A172 (cell line): ENCODE measurements around the gene GUCY2F. TPM values are rescaled to one million over a fixed set of nuclear protein-coding genes. Genes with fewer than 3 reads are reported as not detected.

ENCODE experiments used
- DNase-seq: peaks from one replicate; pipeline ENCODE4 v3.0.0-alpha.2; 2015; ENCODE audit warnings: low spot score
- total RNA-seq: library from RNA; depleted of rRNA; stranded (reverse); fragments of >200 nt; shearing (Covaris generic); gene quantifications from 2 replicates; pipeline ENCODE4 v1.2.3, GENCODE V29; 2014; rRNA removed

The GUCY2F gene
- not detected in 2 replicates for total RNA-seq

GRCh38 chrX:109481986-109482385 lies at the start of gene GUCY2F:
Gene GUCY2F (minus strand): TSS chrX:109482086. CDS start chrX:109475936, 6,150 bp downstream.
- no peak for DNase-seq

DNA sequence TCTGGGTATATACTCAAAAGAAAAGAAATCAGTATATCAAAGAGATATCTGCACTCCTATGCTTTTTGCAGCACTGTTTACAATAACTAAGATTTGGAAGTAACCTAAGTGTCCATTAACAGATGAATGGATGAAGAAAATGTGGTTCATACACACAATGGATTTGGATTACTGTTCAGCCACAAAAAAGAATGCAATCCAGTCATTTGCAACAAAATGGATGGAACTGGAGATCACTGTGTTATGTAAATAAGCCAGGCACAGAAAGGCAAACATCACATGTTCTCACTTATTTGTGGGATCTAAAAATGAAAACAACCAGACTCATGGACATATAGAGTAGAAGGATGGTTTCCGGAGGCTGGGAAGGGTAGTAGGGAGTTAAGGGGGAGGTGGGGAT lies 37.1 kb upstream of the GUCY2F start:
- no peak for DNase-seq

DNA sequence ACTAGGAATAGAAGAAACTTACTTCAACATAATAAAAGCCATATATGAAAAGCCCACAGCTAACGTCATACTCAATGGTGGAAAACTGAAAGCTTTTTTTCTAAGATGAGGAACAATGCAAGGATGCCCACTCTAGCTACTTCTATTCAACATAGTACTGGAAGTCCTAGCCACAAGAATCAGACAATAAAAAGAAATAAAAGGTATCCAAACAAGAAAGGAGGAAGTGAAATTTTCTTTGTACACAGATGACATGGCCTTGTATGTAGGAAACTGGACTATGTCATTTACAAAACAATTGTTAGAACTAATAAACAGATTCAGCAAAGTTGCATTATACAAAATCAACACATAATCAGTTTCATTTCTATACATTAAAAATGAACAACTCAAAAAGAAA lies 29.2 kb upstream of the GUCY2F start:
- DNase-seq: no peak

GRCh38 chrX:109508915-109509314 lies 27.0 kb upstream of the GUCY2F start:
- no peak for DNase-seq

- no peak for DNase-seq
These were observed 19.3 kb upstream of the GUCY2F start for GRCh38 chrX:109501176-109501575.

DNA sequence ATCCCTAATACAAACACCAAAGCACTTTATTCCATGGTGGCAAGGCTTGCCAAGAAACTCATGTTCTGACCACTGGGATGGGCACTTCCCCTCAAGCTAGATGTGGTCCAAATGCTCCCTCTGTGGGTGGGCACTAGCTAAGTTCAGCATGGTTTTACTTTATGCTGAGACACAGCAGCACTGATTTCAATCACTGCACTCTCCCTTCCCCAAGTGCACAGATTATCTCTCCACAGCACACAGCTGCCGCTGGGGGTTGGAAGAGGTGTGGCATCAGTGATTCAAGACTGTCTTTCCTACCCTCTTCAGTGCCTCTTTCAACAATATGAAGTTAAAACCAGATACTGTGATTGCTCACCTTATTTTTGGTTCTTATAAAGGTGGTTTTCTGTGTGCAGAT lies 16.5 kb upstream of the GUCY2F start:
- no peak for DNase-seq

DNA sequence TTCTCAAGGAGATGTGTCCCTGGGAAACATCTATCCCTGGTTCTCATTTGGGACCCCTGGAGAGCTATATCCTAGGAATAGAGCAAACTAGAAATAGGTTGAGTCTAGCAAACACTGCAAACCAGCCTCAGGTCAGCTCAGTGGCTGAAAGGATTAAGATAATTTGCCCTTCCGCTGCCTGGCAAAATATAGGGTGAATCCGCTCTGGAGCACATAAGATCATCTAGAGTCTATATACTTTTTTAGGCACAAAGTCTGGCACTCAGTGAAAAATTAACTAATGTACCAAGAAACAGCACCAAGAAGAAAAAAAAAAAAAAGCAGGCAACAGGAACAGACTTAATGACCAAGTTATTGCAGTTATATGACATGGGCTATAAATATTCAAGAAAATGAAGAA lies 7.3 kb upstream of the GUCY2F start:
- no peak for DNase-seq

DNA sequence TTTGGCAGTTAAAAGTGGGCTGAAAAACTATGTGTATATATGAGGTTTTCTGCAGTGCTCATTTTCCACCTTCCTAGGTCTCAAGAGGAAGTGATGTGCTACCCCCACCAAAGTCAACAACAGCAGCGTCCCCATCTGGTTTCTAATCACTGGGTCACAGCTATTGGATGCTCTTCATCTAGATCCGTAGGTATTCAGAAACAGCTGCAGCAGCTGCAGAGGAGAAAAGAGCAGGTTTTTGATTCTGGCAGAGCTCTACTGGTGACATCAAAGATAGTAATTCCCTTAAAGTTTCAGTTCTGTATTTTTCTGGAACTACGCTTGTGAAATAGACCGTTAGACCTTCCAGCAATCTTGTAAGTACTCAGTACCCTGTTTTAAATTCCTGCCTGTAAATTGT lies 5.8 kb upstream of the GUCY2F start:
- no peak for DNase-seq

- DNase-seq: peak; percentile 10
These were observed 3.8 kb upstream of the GUCY2F start for GRCh38 chrX:109485470-109486340.

DNA sequence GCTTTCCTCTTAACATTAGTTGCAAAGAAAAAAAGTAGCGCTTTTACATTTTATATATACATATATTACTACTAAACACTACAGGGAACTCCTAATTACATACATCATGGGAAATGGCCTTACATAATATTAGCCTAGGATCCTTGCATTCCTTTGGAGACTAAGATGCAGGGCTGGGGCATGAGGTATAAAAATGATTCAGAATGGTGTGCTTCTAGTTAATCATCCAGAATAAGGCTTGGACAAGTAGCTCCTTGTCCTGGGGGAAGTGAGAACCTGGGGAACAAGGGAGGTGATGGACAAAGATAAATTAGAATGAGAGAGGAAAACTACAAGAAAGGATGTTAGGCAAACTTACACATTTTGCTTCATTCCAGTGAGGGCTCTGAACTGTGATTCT lies 3.0 kb upstream of the GUCY2F start:
- no peak for DNase-seq

GRCh38 chrX:109475174-109475891 lies 6.6 kb downstream of the GUCY2F start:
- DNase-seq: peak; percentile 2

DNA sequence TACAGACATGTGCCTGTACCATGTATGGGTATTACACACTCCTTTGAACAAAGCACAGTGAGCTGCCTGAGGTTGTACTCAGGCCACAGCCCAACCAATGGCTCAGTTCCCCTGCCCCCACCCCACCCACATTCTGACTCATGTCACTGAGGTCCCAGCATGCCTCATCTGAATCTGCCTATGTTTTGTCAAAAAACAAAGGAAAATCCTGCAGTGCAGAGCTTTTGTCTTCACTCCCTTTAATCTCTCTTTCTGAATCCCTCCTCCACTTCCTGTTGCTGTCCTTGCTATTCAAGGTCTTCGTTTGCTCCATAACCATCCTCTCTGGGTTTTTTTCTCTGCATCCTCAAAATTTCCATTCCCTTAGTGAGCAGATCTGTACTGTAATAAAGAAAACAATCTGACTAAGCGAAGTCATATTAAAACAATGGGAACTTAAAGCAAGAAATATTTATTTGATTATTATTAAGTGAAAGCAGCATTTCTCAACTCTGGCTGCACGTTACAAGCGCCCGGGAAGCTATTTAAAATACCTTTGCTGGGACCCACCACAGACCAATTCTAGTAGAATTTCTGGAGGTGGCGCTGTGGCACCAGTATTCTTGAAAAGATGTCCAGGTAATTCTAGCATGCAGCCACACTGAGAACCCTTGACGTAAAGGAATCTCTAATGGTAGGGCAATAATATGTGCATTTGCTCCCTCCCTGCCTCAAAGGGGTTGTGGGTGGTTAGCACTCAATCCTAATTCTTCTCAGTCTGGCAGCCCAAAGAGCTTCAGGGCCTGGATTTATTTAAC lies 8.7 kb downstream of the GUCY2F start:
- DNase-seq: no peak

GRCh38 chrX:109464231-109464630 lies 17.7 kb downstream of the GUCY2F start:
- no peak for DNase-seq

- DNase-seq: no peak
These were observed 18.1 kb downstream of the GUCY2F start for GRCh38 chrX:109463784-109464183.

- DNase-seq: no peak
These were observed 33.5 kb downstream of the GUCY2F start for GRCh38 chrX:109448282-109448938.

- DNase-seq: no peak
These were observed 40.6 kb downstream of the GUCY2F start for GRCh38 chrX:109441266-109441665.

DNA sequence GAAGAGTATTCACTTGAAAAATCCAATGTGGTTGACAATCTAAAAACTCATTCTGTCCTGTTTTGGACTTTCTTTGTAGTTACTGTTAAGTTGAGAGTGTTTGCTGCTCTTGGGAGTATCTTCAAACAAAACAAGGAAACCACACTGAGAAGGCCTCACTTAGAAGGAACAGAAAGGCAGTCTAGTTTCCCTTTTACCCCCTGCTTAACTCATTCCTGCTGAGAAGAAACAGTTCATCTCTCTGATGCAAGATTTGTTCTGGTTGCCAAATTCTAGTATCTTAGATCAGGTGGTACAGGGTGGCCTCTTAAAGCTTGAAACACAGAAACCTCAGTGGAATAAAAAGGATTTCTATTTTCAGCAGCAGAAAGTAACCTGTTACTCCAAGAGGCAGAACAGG lies 41.4 kb downstream of the GUCY2F start:
- DNase-seq: no peak

- no peak for DNase-seq
These were observed 72.7 kb downstream of the GUCY2F start for GRCh38 chrX:109409181-109409580.

GRCh38 chrX:109403922-109404321 lies 78.0 kb downstream of the GUCY2F start:
- DNase-seq: no peak

GRCh38 chrX:109399831-109400230 lies 82.1 kb downstream of the GUCY2F start:
- no peak for DNase-seq

GRCh38 chrX:109398833-109399232 lies 83.1 kb downstream of the GUCY2F start:
- DNase-seq: no peak

GRCh38 chrX:109398061-109398460 lies 83.8 kb downstream of the GUCY2F start:
- no peak for DNase-seq
